GM20431 (cell line): Measurements from ENCODE around the gene FAT1.
"Not testable (repeated sequence)": the region's sequence is repeated elsewhere in the genome, so short reads cannot be mapped to it uniquely, and the experiment has no call there.

ENCODE experiments used
- in situ Hi-C: fragments of 300-500 bp; cut with MseI, MboI; formaldehyde crosslinking; loops from one replicate; pipeline ENCODE4 v1.15.0; 2020; ENCODE audit warnings: low sequenced_read_pairs; ENCODE audit not compliant: unreplicated experiment

The FAT1 gene

DNA sequence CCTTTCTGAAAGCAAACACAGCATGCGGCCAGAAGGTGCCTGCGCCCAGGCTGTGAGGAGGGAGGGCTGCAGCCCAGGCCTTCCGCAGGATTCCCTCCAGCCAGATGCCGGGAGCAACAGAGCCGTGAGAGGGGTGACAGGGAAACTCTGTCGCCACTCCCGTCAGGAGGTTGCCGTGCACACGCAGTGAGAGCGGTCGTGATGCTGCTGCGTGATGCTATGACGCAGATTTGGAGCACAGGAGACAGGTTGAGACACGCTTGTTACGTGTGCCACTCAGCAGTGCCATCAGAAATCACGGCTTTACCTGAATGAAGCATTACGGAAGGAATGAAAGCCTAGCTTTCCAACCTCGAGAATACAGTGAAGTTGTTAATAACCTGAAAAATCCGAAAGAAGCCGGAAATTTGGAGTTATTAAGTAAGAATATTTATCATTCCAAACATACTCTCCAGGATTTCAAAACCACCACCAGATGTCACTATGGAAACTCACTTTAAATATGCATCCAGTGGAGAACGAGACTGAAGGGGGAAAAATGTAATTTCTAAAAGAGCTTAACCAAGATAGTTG lies 54.4 kb downstream of the FAT1 start:
- in situ Hi-C loops = no loop called here

DNA sequence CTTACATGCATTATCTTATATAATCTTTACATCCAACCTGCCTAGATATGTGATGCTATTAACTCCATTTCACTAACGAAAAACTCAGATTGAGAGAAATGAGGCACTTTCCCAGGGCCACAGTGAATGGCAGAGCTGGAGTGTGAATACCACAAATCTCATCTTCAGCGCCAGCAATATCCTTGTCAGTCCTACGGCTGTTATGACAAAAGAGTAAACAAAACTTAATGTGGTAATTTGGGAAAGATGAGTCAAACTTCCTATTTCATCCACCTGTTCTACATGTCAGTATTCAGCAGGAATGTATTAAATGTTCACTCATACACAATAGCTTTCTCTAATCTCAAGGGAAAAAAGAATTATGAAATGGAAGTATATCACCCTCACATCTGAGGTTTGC lies 56.9 kb downstream of the FAT1 start:
- in situ Hi-C loops = no loop called here

DNA sequence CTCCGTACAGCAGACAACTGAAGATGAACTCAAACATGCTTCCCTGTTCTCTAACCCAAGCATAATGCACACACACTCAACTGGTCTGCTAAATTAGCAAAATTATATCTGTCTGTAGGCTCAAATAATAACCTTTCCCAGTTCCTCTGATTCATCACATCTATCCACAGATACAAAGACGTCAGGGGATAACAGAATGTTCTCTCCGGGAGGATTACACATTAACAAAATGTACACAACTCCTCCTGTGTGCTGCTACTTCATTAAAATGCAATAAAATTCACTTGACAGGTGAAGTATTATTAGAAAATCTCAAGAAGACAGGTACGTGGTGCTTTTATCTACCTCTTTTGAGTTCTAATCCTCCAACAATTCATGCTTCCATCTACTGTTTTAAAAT lies 57.4 kb downstream of the FAT1 start:
- in situ Hi-C loops = no loop called here

DNA sequence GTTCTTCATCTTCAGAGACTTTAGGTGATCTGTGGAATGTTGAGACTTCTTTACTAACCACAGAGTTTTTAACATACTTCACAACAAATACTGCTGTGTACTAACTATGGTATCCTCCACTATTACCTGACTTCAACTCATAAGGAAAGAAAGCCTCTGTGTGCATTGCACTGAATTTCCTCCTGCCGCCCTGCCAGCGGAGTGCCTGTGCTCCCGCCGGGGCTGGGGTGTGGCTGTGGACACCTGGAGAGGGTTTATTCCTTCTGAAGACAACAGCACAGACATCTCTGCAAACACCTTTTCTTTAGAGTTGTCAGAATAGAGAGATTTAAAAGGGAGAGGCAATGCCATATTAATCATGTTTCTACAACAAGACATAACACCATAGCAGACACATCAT lies 63.3 kb downstream of the FAT1 start:
- in situ Hi-C loops = no loop called here

DNA sequence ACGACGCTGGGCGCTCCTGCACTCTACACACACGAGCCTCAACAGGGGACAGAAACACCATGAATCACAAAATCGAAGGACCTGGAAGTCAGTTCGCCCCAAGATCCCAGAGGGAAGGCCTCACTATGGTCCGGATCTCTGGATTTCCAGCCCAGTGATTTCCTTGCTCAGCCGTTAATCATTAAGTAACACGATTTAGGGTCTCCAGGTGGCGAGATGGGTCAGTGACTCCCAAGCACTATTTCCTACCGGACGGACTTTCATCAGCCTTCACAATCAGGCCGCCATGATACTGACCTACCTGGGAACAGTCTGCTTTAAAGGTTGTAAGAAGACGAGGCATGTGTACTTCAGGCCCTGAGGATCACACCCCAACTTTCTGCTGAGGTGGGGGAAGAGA lies 63.7 kb downstream of the FAT1 start:
- in situ Hi-C loops = no loop called here

DNA sequence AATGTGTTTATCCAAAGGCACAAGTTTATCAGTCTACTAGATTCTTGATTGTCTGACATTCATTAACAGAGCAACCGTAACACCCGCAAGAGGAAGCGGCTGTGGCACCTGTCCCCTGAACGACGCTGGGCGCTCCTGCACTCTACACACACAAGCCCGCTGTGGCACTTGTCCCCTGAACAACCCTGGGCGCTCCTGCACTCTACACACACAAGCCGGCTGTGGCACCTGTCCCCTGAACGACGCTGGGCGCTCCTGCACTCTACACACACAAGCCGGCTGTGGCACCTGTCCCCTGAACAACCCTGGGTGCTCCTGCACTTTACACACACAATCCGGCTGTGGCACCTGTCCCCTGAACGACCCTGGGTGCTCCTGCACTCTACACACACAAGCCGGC lies 64.2 kb downstream of the FAT1 start:
- in situ Hi-C loops = not testable (repeated sequence)

- in situ Hi-C loops = no loop called here
Measured at GRCh38 chr4:186658657-186659056, 65.0 kb downstream of the FAT1 start.

DNA sequence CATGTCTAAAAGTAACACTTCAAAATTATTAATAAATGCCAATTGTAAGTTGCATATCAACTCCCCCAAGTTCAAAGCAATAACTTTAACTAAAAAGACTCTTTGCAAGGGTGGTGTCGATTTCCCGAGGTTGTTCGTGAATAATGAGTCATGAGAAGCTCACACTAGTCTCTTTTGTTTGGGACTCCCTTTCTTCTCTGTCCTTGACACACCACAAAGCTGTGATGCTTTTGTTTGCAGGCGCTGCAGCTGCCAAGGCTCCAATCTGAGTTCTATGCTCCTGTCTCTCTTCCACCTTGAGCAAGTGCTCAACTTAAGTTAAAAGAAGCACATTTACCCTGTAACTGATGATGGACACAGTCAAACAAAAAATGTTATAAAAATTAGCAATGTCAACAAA lies 65.9 kb downstream of the FAT1 start:
- in situ Hi-C loops = no loop called here

GRCh38 chr4:186653969-186654368 lies 69.7 kb downstream of the FAT1 start:
- in situ Hi-C loops = no loop called here

DNA sequence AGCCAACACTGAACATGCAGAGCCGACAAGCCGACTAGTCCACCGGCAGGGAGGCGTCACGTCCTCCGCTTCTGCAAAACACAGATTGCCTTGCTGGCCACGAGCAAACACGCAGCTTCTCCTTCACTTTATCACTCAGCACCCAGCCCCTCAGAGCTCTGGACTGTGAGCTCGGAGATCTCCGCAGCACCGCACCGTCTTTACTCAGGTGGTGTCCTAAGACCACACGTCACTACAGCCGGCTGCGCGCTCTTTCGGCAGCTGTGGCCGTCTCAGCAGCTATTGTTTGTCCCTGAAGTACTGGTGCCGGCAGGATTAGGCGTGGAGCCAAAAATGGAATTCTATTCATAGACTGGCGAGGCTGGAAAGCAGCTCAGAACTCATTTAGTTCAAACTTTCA lies 72.0 kb downstream of the FAT1 start:
- in situ Hi-C loops = no loop called here

DNA sequence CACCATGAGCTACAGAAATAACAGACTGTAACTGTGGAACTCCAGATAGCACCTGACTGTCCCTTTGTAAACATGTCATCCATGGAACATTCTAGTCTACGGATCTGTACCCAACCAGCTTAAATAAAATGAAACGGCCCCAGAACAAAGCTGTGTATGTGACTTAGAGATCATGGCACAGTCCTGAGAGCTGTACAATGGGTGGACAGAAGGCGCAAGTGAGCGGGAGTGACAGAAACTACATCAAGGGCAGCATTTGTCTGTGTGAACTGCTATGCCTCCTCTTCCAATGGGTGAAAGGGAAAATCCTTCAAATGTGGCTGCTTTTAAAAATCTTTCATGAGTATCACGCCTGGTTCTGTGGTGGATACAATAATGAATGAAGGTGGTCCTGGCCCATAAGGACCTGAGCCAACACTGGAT lies 72.5 kb downstream of the FAT1 start:
- in situ Hi-C loops = no loop called here

- in situ Hi-C loops = no loop called here
Measured at GRCh38 chr4:186650401-186651180, 73.1 kb downstream of the FAT1 start.

DNA sequence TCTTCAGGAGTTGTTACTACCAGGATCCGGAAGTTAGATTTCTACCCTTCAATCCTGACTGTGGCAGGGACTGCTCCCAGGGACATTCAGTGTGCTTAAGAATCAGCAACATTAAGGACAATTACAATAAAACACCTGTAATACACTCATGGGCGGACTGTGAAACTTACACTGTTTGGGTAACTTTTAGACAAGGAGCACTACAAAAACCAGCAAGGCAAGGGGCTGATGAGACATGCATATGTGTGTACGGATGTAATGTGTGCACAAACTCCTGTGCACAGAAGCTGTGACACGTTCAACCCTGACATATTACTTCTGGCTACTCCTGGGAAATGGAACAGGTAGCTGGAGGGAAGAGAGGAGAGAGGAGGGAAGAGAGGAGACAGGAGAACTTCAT lies 75.8 kb downstream of the FAT1 start:
- in situ Hi-C loops = no loop called here

DNA sequence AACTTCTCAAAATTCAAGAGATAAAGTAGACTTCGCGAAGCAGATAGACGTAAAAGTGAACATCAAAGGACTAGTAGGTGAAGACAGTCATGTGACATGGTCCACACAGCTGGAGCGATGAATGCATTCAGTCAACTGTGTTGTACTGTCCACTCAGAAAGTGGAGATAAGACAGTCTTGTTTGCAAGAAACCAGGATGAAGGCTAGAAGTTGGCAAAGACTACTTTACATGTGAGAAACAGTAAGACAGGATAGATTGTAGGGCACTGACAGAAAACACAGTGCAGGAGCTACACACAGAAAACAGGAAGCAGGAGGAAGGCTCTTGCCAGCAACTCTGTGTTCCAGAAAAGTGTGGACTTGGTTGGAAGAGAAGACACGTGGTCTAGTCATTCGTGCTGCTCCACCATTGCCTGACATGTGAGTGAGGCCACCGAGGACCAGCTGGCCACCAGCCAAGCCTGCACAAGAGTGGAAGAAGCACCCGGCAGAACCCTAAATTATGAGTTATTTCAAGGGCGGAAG lies 78.9 kb downstream of the FAT1 start:
- in situ Hi-C loops = no loop called here

- in situ Hi-C loops = no loop called here
Measured at GRCh38 chr4:186644311-186644638, 79.4 kb downstream of the FAT1 start.

DNA sequence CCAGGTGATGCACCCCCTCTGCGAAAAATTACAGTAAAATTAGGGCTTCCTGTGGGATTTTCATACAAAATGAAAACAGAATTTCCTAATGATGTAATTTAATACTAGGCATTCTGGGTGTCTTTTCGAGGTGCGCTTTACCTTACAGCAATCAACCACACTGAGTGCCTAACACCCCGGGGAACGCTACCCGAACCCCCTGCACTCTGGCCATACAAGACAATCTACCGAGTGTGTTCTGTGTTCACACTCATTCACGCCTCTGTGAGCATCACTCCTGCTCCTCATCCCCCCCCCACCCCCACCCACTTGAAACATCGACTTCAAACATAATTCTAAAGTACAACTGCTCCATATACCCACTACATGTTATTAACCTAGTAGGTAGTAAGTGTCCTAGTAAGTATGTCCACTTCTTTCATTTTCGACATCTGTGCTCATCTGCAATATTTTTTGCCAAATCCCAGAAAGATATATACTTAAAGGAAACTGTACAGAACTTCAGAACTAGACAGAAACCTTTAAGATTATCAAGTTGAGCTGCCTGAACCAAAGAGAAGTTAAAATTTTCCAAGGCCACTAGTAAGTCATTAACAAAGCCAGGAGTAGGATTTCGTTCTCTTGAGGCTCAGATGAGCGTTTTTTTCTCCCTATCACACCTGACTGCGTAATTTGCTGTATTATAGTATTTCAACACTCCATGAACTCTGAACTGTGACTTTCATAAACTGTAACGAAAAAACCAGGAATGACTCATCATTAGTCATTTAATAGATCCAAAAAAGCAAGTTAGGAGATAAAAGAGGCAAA lies 80.0 kb downstream of the FAT1 start:
- in situ Hi-C loops = no loop called here

DNA sequence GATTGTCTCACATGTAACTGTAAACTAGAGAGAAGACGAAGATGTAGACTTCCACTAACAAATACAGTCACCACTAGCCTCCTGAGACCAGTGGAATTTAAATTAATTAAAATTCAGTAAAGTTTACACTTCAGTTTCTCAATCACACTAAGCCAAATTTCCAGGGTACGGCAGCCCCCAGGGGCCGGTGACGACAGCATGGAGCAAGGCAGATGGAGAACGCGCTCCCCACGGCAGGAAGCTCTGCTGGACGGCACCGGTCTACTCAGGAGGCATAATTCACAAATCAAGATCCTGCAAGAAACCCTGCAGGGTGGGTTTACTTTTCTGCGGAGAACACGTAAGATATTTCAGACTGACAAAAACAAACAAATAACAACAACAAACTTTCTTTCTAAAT lies 80.7 kb downstream of the FAT1 start:
- in situ Hi-C loops = no loop called here

DNA sequence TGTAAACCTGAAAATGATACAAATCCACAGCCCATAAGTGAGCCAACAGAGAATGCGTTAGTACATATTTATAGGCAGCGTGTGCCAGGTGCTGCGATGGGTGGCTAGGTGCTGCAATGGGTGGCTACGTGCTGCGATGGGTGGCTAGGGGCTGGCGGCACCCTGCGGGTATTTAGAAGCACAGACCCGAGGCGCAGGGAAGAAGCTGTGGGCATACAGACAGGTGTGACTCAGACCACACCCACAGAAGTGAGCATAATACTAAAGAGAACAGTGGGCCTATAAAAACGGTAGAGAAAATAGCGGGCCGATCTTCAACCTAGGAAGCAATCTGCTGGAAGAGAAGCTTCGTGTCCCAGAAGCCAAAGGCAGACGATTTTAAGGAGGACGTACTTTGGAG lies 81.1 kb downstream of the FAT1 start:
- in situ Hi-C loops = no loop called here

GRCh38 chr4:186634591-186635128 lies 89.0 kb downstream of the FAT1 start:
- in situ Hi-C loops = no loop called here

DNA sequence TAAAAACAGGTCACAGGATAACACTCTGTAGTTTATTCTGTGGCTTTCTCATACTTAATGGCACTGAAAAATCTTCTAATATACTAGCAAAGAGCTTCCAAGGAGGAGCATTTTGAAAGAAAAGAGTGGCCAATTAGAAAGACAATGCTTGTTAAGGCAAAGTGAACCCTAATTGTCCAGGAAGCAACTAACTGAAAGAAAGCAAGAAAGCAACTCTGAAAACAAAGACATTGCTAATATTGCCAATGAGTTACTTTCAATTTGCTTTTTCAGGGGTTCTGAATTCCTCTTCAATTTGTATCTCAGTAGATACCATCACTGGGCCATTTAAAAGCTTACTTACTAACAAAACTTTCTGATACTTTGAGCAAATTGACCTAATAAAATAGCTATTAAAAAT lies 89.8 kb downstream of the FAT1 start:
- in situ Hi-C loops = no loop called here

DNA sequence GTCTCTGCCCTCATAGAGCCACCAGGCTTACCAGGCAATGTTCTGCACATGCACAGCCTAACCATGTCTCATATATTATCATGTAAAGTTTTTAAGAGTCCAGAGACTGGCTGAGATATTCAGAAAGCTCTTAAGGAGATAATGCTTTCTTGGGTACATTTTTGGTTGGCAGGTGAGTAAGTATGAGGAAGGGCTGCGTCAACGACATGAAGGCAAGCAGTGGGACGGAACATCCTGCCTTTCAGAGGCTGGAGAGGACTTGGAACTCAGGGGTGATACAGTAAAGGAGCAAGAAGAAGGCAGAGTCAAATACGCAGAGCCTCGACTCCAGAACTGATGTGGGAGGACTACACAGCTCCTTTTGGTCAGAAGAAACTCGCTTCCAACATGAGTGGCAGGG lies 93.5 kb downstream of the FAT1 start:
- in situ Hi-C loops = no loop called here
